ENCODE results near the gene FHL3. TPM values are rescaled to one million over a fixed set of nuclear protein-coding genes. Genes with fewer than 3 reads are reported as not detected.

FHL3 gene
- total RNA-seq, 1 donor from 2014 or later: 30.1 TPM

DNA sequence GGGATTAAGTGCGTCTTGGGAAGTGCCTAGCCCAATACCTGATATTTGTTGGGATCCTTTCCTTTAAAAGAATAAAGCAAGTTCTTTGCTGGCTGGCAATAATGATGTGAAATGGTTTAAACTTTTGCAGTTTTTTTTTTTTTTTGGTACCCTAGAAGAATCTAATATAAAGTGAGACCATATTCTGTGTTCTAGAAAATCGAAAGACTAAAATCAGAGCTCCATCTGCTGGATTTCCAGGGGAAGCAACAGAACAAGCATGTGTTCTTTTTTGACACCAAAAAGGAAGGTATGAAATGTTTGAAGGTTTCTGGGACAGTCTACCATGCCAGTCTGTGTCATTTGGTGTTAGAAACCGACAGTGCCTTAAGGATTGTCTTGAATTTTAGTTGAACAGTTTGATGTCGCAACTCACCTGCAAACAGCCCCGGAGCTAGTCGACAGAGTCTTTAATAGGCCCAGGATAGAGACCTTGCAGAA, 13.6 kb upstream of the FHL3 start:
- peaks cover 68% of the 10 kb centered on the region for H3K36me3 Mint-ChIP-seq (ENCODE audit: low read depth)
- intact Hi-C loops (cut with micrococcal nuclease): loop anchor here (1.0 kb wide), 1 partner anchor 29 kb away; the partner anchor contains the start of gene SF3A3
- H3K27me3 Mint-ChIP-seq (ENCODE audit: low read depth): no peaks in the 10 kb centered on the region
- H3K4me3 Mint-ChIP-seq (ENCODE audit: low read depth): no peak overlapping the region
- no peak for DNase-seq (ENCODE audit: low spot score)
- peak overlapping the region; percentile 22 for H3K27ac Mint-ChIP-seq
- H3K4me1 Mint-ChIP-seq (ENCODE audit: low read depth): peaks cover 18% of the 10 kb centered on the region
- H3K9me3 Mint-ChIP-seq: no peaks in the 10 kb centered on the region

DNA sequence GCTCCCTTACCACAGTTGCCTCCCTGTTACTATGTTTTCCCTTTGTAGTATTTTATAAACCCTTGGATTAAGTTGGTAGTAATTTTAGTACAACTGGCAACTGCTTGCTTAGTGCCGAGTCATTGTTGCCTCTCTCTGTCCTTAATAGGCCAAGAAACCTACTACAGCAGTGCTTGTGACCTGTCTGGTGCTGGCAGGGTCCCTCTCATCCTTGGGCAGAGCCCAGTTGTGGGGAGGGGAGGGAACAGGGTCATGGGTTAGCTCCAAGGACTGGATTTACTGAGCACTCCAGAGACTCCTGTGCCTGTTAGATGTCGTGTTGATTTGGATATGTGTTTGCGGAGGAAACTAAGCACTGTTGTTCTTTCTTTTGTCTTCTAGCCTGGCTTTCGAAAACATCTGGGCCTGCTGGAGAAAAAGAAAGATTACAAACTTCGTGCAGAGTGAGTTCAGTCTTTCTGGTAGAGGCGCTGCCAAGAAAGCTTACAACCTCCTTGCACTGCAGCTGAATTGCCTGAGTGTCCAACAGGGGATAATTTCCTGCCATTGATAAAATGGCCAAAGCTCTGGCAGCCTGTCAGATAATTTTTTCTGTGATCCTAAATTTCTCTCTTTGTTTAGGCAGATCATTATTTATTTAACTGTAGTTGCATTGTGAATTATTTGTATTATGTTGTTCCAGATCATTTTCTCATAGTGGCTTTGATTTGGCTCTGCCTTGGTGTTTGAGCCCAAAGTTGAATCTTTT, 10.8 kb upstream of the FHL3 start:
- Mint-ChIP-seq H3K36me3 (ENCODE audit: low read depth) (peaks cover 57% of the 10 kb centered on the region), H3K4me3 (ENCODE audit: low read depth) (no peak overlapping the region), H3K9me3 (no peaks in the 10 kb centered on the region), H3K4me1 (ENCODE audit: low read depth) (peaks cover 31% of the 10 kb centered on the region), H3K27me3 (ENCODE audit: low read depth) (no peaks in the 10 kb centered on the region), H3K27ac (no peak overlapping the region)
- intact Hi-C loops (cut with micrococcal nuclease): no loop called here
- DNase-seq (ENCODE audit: low spot score): no peak

DNA sequence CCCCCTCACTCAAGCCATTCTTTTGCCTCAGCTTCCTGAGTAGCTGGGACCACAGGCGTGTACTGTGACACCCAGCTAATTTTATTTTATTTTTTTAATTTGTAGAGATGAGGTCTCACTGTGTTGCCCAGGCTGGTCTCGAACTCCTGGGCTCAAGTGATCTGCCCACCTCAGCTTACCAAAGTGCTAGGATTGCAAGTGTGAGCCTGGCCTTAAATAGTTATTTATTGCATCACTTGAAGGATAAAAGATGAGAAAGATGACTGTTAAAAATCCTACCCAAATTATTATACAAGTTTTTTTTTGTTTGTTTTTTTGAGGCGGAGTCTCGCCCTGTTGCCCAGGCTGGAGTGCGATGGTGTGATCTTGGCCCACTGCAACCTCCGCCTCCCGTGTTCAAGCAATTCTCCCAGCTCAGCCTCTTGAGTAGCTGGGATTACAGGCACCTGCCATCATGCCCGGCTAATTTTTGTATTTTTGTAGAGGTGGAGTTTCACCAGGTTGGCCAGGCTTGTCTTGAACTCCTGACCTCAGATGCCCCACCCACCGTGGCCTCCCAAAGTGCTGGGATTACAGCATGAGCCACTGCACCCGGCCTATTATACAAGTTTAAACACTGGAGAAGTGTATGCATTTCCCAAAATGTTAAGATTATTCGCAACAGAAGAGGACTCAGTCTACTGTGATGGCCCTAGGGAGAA, 9.6 kb upstream of the FHL3 start:
- H3K36me3 Mint-ChIP-seq (ENCODE audit: low read depth): peaks cover 47% of the 10 kb centered on the region
- intact Hi-C loops (cut with micrococcal nuclease): loop anchor here (5.0 kb wide), 1 partner anchor 203 kb away; no protein-coding TSS in a partner anchor
- H3K27me3 Mint-ChIP-seq (ENCODE audit: low read depth): no peaks in the 10 kb centered on the region
- no peak overlapping the region for H3K27ac Mint-ChIP-seq
- no peaks in the 10 kb centered on the region for H3K9me3 Mint-ChIP-seq
- no peak for DNase-seq (ENCODE audit: low spot score)
- H3K4me3 Mint-ChIP-seq (ENCODE audit: low read depth): peak overlapping the region; percentile 17
- peaks cover 38% of the 10 kb centered on the region for H3K4me1 Mint-ChIP-seq (ENCODE audit: low read depth)

DNA sequence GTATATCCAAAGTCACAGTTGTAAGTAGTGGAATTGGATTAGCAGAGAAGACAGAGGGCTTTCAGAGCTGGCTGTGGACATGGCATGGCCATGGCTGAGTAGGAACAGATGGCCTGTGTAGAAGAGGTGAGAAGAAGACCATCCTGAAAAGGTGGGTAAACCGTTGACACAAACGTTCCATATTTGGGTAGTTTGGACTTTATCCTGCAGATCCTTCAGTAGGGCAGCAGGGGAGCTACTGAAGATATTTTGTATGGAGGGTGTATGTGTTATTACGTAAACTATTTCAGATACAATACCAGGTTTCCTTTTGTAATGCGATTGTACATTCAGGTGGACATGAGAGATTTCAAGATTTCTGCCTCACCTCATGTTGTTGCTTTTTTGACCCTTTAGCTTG, 8.9 kb upstream of the FHL3 start:
- no peaks in the 10 kb centered on the region for H3K27me3 Mint-ChIP-seq (ENCODE audit: low read depth)
- H3K4me1 Mint-ChIP-seq (ENCODE audit: low read depth): peaks cover 44% of the 10 kb centered on the region
- intact Hi-C loops (cut with micrococcal nuclease): loop anchor here (5.0 kb wide), 1 partner anchor 202 kb away; no protein-coding TSS in a partner anchor
- peaks cover 42% of the 10 kb centered on the region for H3K36me3 Mint-ChIP-seq (ENCODE audit: low read depth)
- peak overlapping the region; percentile 62 for H3K27ac Mint-ChIP-seq
- DNase-seq (ENCODE audit: low spot score): no peak
- H3K4me3 Mint-ChIP-seq (ENCODE audit: low read depth): peak overlapping the region; percentile 95
- no peaks in the 10 kb centered on the region for H3K9me3 Mint-ChIP-seq

GRCh38 chr1:38013227-38013622, 7.9 kb upstream of the FHL3 start:
- no peak for DNase-seq (ENCODE audit: low spot score)
- no peaks in the 10 kb centered on the region for H3K9me3 Mint-ChIP-seq
- H3K27ac Mint-ChIP-seq: peak overlapping the region; percentile 92
- intact Hi-C loops (cut with micrococcal nuclease): loop anchor here (5.0 kb wide), 1 partner anchor 201 kb away; no protein-coding TSS in a partner anchor
- H3K4me1 Mint-ChIP-seq (ENCODE audit: low read depth): peaks cover 45% of the 10 kb centered on the region
- peak overlapping the region; percentile 95 for H3K4me3 Mint-ChIP-seq (ENCODE audit: low read depth)
- H3K27me3 Mint-ChIP-seq (ENCODE audit: low read depth): no peaks in the 10 kb centered on the region
- peaks cover 33% of the 10 kb centered on the region for H3K36me3 Mint-ChIP-seq (ENCODE audit: low read depth)

DNA sequence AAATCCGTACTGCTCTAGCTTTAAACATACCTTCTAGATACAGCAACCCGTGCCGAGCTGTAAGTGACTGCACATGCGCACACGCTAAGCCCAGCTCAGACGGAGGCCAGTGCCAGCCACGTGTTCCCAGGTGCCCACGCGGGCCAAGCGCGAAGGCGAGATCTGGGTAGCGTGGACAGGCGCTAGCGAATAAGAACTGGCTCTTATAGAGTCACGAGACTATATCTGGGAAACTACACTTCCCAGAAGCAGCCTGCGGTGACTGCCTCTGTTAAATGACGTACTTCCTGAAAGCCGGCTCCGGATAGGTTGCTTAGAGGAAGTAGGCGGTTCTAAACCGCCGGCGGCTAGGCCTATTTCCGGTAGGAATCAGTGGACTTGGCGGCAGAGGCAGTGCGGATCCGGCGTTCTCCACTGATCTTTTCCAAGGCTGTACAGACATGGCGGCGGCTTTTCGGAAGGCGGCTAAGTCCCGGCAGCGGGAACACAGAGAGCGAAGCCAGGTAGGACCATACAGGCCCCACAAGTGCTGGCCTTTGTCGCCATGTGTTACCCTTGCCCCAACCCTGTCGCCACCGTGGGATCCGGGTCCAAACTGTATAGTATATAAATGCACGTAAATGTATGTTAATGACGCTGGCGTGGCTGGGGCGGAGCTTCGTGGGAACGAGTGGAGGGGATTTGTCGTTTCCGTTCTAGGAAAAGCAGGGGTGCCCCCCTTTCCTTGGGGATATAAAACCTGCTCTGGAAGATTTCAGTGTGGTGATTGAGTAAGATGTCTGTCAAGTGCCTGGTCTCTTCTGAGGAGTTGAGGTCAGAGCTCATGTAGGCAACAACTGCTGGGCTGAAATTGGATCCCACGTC, 7.3 kb upstream of the FHL3 start, which contains the start of gene UTP11:
UTP11 (plus strand) TSS at position 372 of the 864 bp plus-strand sequence; CDS start at position 441, 69 bp downstream.
- intact Hi-C loops (cut with micrococcal nuclease): loop anchor here (1.0 to 5.0 kb wide), 2 partner anchors 18 to 200 kb away; no protein-coding TSS in a partner anchor
- Mint-ChIP-seq H3K27me3 (ENCODE audit: low read depth) (no peaks in the 10 kb centered on the region), H3K27ac (peak within 1 kb of the TSS; percentile 92), H3K36me3 (ENCODE audit: low read depth) (peaks cover 30% of the 10 kb centered on the region), H3K4me3 (ENCODE audit: low read depth) (peak within 1 kb of the TSS; percentile 95), H3K9me3 (no peaks in the 10 kb centered on the region), H3K4me1 (ENCODE audit: low read depth) (peaks cover 45% of the 10 kb centered on the region)
- DNase-seq (ENCODE audit: low spot score): peak; percentile 90

- H3K4me3 Mint-ChIP-seq (ENCODE audit: low read depth): no peak overlapping the region
- intact Hi-C loops (cut with micrococcal nuclease): loop anchor here (1.0 to 5.0 kb wide), 3 partner anchors 18 to 198 kb away; partner anchors contain the start of gene SF3A3
- peak overlapping the region; percentile 96 for H3K27ac Mint-ChIP-seq
These were observed 4.5 kb upstream of the FHL3 start for GRCh38 chr1:38009841-38010180.

DNA sequence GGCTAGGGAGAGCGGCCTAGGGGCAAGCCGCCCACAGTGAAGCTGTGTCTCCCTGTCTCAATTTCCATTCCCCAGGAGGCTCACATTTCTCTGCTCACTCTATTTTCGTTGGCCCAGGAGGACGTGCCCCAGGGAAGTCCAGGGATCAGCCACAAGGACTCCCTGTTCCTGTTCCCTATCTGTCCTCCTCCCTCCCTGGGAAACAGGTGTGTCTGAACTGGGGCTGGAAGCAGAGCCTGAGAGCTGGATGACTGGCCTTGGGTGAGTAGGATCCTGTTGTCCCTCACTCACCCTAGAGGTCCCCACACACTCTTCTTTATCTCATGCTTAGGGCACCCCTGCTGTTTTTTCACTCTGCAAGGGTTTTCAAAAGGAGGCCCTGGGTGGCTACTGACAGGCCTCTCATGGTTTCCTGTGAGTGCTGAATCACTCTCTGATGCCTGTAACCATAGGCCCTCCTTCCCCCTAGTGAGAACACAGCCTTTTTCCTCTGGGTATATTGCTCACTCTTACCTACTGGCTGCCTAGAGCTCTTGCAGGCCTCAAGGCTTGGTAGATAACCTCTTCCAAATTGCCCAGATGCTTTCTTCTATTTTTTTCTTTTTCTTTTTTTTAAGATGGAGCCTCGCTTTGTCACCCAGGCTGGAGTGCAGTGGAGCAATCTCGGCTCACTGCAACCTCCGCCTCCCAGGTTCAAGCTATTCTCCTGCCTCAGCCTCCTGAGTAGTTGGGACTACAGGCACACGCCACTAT, 4.0 kb upstream of the FHL3 start:
- Mint-ChIP-seq H3K27me3 (ENCODE audit: low read depth) (no peaks in the 10 kb centered on the region), H3K9me3 (no peaks in the 10 kb centered on the region), H3K36me3 (ENCODE audit: low read depth) (peaks cover 18% of the 10 kb centered on the region), H3K4me3 (ENCODE audit: low read depth) (peak overlapping the region; percentile 40), H3K27ac (peak overlapping the region; percentile 96), H3K4me1 (ENCODE audit: low read depth) (peaks cover 40% of the 10 kb centered on the region)
- intact Hi-C loops (cut with micrococcal nuclease): loop anchor here (1.0 kb wide), 2 partner anchors 19 kb away; partner anchors contain the start of gene SF3A3
- peak; percentile 46 for DNase-seq (ENCODE audit: low spot score)

More at GRCh38 chr1:38009841-38010180, 4.5 kb upstream of the FHL3 start:
- H3K27me3 Mint-ChIP-seq (ENCODE audit: low read depth): no peaks in the 10 kb centered on the region
- no peaks in the 10 kb centered on the region for H3K9me3 Mint-ChIP-seq
- H3K4me1 Mint-ChIP-seq (ENCODE audit: low read depth): peaks cover 35% of the 10 kb centered on the region
- no peak for DNase-seq (ENCODE audit: low spot score)
- H3K36me3 Mint-ChIP-seq (ENCODE audit: low read depth): peaks cover 13% of the 10 kb centered on the region

DNA sequence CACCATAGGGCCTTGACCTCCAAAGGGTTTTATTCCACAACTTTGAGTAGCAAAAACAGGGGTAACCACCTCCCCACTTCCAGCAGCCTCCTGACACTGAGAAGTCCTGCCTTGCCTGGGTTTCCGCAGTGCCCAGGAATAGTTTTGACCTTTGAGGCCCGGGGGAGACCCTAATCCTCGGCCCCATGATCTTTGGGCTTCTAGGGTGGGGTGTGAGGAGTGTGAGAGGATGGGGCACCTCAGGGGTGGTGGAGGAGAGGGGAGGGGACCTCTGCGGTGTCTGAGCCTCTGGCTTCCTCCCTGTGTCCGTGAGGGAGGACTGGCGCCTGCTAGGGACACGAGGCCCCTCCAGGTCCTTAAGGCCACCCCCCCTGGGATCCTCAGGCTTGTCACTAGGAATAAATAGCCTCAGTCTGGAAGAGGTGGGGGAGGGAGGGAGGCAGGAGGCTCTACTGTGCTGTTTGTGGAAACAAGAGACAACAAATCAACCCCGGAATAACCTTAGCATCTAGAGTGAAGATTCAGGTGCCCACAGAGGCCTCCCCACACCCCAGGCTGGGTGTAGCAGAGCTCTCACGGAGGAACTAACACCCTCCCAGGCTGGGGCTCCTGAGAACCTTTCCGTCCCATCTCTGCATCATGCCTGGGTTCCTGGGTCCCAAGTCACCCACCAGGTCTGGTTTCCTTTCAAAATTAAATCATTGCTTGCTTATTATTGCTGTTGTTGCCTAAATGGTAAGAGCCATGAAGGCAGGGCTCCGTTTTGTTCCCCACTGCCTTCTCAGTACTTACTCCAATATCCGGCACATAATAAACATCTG, 904 bp upstream of the FHL3 start:
- Mint-ChIP-seq H3K9me3 (no peaks in the 10 kb centered on the region), H3K27me3 (ENCODE audit: low read depth) (no peaks in the 10 kb centered on the region), H3K27ac (peak overlapping the region; percentile 60), H3K4me1 (ENCODE audit: low read depth) (peaks cover 43% of the 10 kb centered on the region), H3K4me3 (ENCODE audit: low read depth) (peak overlapping the region; percentile 67), H3K36me3 (ENCODE audit: low read depth) (peaks cover 15% of the 10 kb centered on the region)
- intact Hi-C loops (cut with micrococcal nuclease): no loop called here
- DNase-seq (ENCODE audit: low spot score): no peak

DNA sequence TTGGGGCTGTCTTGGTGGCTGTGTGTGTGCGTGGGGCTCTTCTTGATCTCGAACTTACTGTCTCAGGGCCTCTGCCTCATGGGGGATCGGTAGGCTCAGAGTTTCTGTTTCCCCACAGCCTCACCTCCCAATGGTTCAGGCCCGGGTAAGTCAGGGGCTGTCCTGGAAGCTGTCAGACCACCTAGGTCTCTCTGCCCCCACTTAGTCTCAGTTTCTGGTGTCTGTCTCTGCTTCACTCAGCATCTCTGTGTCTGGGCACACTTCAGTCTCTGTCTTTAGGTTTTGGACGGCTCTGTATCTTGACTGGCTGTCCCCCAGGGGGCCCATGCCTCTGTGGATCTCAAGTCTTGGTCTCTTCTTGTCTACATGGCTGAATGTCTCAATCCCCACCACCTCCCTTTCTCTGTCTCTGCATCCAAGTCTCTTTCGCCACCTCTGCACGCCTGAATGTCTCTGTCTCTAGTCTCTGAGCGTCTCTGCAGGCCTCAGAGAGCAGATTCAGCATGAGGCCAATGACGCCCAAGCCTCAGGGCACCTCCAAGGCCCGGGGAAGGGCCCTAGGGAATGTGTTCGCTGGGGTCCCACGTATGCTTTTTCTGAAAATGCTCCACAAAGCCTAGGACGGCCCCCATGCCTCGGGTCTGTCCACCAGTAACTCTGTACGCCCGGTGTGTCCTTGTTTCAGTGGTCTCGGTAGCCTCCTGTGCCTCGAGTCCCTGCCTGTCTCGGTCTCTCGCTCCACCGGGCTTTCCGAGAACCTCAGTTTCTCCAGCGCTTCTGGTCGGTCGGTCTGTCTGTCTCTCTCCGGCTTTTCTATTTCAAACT, 818 bp downstream of the FHL3 start:
- peak overlapping the region; percentile 91 for H3K4me3 Mint-ChIP-seq (ENCODE audit: low read depth)
- no peaks in the 10 kb centered on the region for H3K9me3 Mint-ChIP-seq
- intact Hi-C loops (cut with micrococcal nuclease): no loop called here
- H3K27me3 Mint-ChIP-seq (ENCODE audit: low read depth): no peaks in the 10 kb centered on the region
- DNase-seq (ENCODE audit: low spot score): no peak
- H3K36me3 Mint-ChIP-seq (ENCODE audit: low read depth): peaks cover 21% of the 10 kb centered on the region
- H3K4me1 Mint-ChIP-seq (ENCODE audit: low read depth): peaks cover 46% of the 10 kb centered on the region
- peak overlapping the region; percentile 79 for H3K27ac Mint-ChIP-seq
